H1 (cell line): ENCODE data around the gene FRMD4B. TPM values are rescaled to one million over a fixed set of nuclear protein-coding genes. Genes with fewer than 3 reads are reported as not detected.

Source experiments
- SP1 ChIP-seq: IDR thresholded peaks from 2 replicates; pipeline ENCODE4 v1.6.1; 2011; ENCODE audit warnings: low read depth, low read length
- polyA plus RNA-seq, 7 experiments: library from polyadenylated mRNA; depleted of rRNA in 3 of 7; stranded (reverse) in 5 of 7; unstranded in 2 of 7; fragments of >200 nt in 5 of 7; fragments of 200-250 nt in 2 of 7; gene quantifications; 1 replicate in 5 of 7; 2 replicates in 1 of 7; 4 replicates in 1 of 7; pipeline versions ENCODE4 v1.2.1 to v1.2.3, GENCODE V29; 2011 to 2013; ENCODE audit warnings: missing spikeins in 2 of 7, mixed read lengths in 2 of 7
- total RNA-seq: library from RNA; stranded (reverse); fragmentation: NEBNext Ultra II Directional; extraction: Animal tissue kit (Norgen Biotek cat#: 25700); gene quantifications from 2 replicates; pipeline ENCODE4 v1.2.1, GENCODE V29; 2021
- TF ChIP-seq, protein P1 (sequence below), 3 experiments: IDR thresholded peaks; 1 replicate in 2 of 3; 2 replicates in 1 of 3; pipeline versions ENCODE4 v1.5.1 to v1.6.1; 2011; ENCODE audit warnings: low read length in 3 of 3, mild to moderate bottlenecking in 3 of 3, inconsistent platforms in 2 of 3, low read depth in 1 of 3, moderate library complexity in 1 of 3; ENCODE audit not compliant: insufficient read depth in 1 of 3; ENCODE audit errors: control extremely low read depth in 1 of 3
- TF ChIP-seq, protein P2 (sequence below): IDR thresholded peaks from 2 replicates; pipeline ENCODE4 v1.6.1; 2011; ENCODE audit warnings: low read length, improper control_type of control experiment

Gene FRMD4B
- total and polyA plus RNA-seq, 2 of the 8 experiments (the other 6 are each of a cell fraction or from before 2014, with no cell fraction given): 2.7 to 7.2 TPM

DNA sequence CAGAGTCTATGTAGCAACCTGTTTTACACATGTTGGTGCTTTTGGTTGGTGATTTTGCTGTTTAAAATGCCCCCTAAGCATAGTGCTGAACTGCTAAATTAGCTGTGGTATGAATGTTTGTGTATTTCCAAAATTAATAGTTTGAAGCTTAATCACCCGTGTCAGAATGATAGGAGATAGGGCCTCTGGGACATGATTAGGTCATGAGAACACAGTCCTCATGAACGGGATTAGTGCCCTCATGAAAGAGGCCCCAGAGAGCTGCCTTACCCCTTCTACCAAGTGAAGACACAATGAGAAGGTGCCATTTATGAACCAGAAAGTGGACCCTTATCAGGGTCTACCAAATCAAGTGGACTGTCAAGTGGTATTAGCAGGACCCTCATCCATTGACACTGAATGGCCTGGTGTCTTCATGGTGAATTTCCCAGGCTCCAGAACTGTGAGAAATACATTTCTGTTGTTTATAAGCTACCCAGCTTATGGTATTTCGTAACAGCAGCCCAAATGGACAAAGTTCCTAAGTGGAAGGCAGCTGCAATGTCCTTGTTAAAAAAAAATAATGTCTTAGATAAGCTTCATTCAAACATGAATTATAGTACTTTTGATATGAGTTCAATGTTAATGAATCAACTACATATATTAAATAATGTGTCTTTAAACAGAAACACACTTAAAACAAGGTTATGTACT is 37.7 kb upstream of the FRMD4B start (continued):
- TF ChIP-seq, protein P1, sequence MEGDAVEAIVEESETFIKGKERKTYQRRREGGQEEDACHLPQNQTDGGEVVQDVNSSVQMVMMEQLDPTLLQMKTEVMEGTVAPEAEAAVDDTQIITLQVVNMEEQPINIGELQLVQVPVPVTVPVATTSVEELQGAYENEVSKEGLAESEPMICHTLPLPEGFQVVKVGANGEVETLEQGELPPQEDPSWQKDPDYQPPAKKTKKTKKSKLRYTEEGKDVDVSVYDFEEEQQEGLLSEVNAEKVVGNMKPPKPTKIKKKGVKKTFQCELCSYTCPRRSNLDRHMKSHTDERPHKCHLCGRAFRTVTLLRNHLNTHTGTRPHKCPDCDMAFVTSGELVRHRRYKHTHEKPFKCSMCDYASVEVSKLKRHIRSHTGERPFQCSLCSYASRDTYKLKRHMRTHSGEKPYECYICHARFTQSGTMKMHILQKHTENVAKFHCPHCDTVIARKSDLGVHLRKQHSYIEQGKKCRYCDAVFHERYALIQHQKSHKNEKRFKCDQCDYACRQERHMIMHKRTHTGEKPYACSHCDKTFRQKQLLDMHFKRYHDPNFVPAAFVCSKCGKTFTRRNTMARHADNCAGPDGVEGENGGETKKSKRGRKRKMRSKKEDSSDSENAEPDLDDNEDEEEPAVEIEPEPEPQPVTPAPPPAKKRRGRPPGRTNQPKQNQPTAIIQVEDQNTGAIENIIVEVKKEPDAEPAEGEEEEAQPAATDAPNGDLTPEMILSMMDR (IDR thresholded peaks at IDR 0.05; ENCODE audit: control extremely low read depth in 1 of 3, insufficient read depth in 1 of 3, low read depth in 1 of 3, low read length in 3 of 3): no peak
- no peak for TF ChIP-seq SP1
- TF ChIP-seq, protein P2, sequence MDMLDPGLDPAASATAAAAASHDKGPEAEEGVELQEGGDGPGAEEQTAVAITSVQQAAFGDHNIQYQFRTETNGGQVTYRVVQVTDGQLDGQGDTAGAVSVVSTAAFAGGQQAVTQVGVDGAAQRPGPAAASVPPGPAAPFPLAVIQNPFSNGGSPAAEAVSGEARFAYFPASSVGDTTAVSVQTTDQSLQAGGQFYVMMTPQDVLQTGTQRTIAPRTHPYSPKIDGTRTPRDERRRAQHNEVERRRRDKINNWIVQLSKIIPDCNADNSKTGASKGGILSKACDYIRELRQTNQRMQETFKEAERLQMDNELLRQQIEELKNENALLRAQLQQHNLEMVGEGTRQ: no peak
- TF ChIP-seq, all 59 proteins: peak for 0
